ENCODE data around the gene ASB10. TPM values are rescaled to one million over a fixed set of nuclear protein-coding genes. Genes with fewer than 3 reads are reported as not detected.

Gene ASB10
- total RNA-seq, 1 donor from 2014 or later: not detected

GRCh38 chr7:151211155-151211772, 24.2 kb upstream of the ASB10 start:
- DNase-seq (ENCODE audit: low read depth, low spot score): no peak

DNA sequence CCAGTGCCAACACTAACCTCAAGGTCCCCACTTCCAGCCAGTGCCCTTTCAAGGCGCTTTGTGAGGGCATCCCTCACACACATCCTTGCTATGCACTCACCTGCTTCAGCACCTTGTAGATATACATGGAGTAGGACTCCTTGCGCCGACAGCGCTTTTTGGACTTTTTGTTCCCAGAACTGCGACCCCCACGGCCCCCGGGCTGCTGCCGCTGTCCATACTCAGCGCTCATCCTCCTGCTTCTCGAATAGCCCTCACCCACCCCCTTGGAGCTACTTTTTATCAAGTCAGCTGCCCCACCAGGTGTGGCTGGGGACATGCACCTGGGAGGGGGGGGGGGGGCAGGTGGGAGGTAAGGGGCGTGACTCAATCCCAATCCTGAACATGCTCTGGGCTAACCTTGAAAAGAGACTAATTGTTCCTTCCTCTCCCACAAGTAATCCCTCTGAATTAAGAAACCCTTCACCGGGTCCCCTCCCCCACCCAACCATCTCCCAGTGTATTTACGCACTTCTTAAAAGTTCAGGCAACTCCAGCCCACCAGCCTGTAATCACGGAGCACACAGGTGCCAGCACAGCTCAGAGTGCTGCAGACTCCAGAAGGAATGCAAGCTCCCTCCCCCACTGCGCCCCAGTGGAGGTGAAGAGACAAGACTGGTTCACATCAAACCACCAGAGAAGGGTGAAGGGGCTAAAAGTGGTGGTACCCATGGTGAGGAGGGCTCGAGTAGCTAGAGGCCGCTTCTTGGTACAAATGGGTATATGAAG, 23.2 kb upstream of the ASB10 start, which contains the start of gene H2BK1:
TSS of gene H2BK1 (minus strand) at position 402 of the 768 bp plus-strand sequence. CDS start at position 232, 170 bp downstream.
- no peak for DNase-seq (ENCODE audit: low read depth, low spot score)

DNA sequence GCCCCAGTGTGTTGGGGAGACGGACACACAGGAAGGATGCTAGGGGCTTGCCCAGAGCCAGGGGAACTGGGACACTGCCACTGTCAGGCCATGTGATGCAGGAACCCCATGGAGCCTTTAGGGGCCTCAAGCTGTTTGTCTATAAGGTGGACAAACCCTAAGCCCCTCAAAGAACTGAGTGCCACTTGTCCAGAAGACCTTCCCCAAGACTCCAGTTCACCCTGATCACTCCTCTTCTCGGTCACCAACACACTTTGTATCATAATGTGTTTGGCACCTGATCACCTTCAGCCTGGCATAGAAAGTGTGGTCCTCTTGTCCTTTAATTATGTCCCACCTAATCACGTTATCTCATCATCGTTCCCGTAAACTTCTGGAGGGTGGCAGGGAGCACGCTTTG, 22.5 kb upstream of the ASB10 start:
- no peak for DNase-seq (ENCODE audit: low read depth, low spot score)

DNA sequence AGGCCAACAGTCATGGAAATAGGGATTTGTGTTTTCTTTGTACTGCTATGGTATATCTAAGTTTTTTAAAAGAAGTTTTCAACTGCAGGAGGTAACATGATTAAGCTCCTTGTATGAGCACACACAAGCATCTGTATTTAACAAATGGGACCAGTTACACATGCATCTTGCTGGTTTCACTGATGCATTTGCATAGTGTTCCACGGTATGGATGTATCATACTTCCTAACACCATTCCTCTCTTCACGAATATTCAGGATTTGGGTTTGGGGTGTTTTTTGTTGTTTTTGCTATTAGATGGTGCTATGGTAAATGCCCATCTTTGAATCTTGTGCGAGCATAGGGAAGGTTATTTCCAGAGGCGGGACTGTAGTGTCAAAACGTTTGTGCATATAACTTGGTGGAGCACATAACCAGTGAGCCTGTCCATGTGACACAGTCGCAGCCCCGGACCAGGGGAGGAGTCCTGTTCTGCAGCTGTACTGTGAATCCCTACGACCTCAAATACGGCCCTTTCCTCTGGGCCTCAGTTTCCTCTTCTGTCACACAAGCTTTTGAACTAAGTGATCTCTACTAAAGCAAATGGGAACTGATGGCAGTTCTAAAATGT, 21.3 kb upstream of the ASB10 start:
- DNase-seq (ENCODE audit: low read depth, low spot score): no peak

GRCh38 chr7:151207804-151208203, 20.8 kb upstream of the ASB10 start:
- DNase-seq (ENCODE audit: low read depth, low spot score): no peak

DNA sequence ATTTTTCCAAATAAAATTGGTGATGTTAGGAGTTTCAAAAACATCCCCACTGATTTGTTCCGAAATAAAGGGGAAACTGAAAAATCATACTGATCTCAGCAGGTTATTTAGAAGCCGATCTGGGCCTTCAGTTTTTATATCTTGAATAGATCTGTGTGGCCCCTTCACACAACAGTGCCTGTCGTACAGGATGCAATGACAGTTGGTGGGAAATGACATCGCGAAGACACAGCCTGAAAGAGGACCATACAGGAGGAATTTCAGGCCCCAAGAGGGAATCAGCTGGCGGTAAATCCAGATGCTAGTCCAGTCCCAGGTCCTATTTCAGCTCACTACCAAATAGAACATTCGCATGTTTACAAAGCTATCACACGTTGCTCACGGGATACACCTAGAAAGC, 20.3 kb upstream of the ASB10 start:
- DNase-seq (ENCODE audit: low read depth, low spot score): no peak

DNA sequence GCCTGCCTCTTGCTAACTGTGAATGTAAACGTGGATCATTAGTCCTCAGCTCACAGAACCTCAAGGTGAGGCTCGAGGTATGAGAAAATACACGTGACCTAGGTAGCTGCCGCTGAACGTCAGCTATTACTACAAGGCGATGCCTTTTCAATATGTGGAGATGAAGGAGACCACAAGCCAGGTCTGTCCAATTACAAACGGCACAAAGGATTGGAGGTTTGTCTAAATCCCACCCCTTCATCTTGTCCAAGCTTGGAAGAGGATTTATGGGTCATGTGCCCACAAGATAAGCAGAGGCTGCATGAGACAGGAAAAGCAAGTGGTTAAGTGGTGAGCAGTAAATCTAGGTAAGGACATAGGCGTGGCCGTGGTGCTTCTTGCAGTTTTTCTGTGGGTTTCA, 19.9 kb upstream of the ASB10 start:
- no peak for DNase-seq (ENCODE audit: low read depth, low spot score)

GRCh38 chr7:151205730-151206129, 18.7 kb upstream of the ASB10 start:
- DNase-seq (ENCODE audit: low read depth, low spot score): no peak

- no peak for DNase-seq (ENCODE audit: low read depth, low spot score)
These were observed 17.5 kb upstream of the ASB10 start for GRCh38 chr7:151204383-151205032.

DNA sequence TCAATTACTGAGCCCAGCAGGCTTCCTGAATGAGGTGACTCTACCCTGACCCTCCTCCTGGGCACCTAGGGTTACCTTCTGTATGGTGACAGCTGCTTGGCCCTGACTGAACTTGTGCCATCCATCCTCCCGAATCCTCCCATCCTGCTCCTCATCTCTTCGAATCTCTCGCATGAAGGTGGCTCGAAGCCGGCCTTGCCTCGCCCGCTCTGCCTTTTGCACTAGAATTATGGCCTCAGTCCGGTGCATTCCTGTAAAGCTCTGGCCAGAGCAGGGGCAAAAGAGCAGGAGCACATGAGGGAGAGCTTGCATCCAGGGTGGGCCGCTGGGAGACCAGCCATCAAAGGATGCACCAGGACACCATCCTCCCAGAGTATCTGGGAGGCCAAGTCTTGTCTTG, 15.8 kb upstream of the ASB10 start:
- DNase-seq (ENCODE audit: low read depth, low spot score): no peak

- no peak for DNase-seq (ENCODE audit: low read depth, low spot score)
These were observed 14.7 kb upstream of the ASB10 start for GRCh38 chr7:151201751-151202150.

DNA sequence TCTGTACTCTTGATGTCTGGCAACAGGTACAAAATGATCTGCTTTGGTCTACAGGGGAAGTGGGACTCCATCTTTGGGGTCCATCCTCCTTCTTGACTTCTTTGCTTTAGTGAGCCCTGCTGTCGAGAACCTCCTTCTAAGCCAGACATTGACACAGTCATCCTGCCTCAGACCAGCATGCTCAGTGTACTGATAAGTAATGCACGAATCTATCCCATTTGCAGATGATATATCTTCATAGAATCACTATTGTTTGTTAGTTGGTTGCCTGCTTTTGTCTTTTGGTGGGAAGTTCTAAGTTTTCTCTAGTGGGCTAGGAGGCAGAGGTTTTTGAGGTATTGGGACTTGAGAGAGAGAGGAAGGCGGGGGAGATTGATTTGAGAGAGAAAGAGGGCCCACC, 14.3 kb upstream of the ASB10 start:
- no peak for DNase-seq (ENCODE audit: low read depth, low spot score)

DNA sequence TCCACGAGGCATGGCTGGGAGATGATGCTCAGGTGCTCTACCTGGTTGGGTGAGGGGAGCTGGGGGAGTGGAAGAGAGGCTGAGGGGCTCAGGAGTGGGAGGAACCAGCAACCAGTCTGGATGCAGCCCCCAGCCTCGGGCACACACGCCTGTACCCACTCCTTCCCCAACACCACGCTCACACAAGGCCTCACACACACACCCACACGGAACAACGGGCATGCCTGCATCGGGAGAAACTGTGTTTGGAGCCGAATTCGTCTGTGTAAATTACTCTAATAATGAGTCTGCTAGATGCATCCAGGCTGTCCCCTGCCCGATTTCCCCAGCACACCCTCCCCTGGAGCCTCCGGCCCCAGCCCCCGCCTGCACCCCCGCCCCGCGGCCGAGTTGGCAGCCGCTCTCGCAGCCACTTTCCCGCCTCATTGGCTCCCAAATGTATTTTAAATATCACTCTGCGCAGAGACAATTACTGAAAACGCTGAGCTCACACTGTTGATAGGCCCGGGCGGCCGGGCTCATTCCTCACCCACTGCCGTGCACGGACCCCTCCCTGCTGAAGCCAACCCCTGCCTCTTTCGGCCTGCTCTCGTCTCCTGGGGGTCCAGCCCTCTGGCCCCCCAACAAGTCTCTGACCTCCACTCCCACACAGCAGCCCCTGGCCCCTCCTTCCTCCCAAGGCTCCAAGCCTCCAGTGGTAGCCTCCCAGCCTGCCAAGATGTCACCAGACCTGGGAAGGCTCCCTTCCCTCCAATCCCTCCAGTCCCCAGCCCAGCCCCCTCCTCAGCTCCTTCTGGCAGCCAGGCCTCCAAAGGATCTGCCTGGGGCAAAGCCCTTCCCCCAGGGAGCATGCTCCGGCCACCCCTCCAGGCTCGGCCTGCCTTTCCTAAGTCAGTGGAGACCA, 12.1 kb upstream of the ASB10 start:
- DNase-seq (ENCODE audit: low read depth, low spot score): no peak

GRCh38 chr7:151197932-151198331, 10.9 kb upstream of the ASB10 start:
- no peak for DNase-seq (ENCODE audit: low read depth, low spot score)

DNA sequence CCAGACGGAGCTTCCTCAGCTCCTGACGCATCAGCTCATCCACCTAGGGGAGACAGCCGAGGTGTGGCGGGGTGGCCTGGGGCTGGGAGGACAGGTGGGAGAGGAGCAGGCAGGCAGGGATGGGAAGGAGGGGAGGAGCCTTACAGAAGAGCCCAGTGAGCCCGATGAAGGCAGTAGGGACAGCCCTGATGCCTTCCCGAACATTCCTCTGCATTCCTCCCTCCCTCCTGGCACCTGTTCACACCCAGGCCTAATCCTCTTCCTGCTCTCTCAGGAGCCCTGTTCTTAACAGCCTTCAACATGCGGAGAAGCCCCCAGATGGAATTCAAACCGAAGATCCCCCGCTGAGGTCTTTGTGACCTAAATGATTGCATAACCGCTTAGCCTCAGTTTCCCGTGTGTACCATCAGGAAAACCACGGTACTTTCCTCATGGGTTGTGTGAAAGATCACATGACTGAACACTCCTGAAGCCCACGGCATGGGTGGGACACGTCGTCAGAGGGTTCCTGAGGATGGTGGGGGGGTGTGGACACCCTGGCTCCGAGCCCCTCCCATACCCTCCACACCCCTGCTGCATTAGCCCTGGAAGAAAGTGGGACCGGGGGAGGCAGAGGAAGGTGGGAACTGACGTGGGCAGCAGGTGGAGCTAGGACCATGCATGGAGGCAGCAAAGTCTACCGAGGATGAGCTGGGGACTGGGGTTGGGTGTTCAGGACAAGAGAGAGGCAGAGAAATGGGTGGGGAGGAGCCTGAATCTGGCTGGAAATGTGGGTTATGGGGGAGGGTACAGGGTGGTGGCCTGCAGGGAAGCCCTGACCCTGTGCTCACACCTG, 8.8 kb upstream of the ASB10 start:
- no peak for DNase-seq (ENCODE audit: low read depth, low spot score)

DNA sequence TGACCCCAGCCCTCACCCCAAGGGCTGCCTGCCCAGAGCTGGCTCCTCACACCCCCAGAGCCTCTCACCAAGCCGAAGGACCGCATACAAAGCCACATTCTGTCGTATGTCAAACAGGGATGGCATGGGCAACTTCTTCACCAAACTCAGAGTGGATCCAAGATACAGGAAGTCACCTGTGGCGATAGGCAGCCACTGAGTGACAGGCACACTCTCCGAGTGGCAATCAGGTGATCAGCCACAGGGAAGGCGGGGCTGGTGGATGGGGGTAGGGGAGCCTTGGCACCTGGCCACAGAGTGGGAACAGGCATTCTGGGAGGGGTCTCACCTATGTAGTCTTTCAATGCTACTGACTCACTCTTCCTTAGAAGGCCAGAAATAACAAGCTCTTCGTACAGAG, 7.1 kb upstream of the ASB10 start:
- DNase-seq (ENCODE audit: low read depth, low spot score): no peak

DNA sequence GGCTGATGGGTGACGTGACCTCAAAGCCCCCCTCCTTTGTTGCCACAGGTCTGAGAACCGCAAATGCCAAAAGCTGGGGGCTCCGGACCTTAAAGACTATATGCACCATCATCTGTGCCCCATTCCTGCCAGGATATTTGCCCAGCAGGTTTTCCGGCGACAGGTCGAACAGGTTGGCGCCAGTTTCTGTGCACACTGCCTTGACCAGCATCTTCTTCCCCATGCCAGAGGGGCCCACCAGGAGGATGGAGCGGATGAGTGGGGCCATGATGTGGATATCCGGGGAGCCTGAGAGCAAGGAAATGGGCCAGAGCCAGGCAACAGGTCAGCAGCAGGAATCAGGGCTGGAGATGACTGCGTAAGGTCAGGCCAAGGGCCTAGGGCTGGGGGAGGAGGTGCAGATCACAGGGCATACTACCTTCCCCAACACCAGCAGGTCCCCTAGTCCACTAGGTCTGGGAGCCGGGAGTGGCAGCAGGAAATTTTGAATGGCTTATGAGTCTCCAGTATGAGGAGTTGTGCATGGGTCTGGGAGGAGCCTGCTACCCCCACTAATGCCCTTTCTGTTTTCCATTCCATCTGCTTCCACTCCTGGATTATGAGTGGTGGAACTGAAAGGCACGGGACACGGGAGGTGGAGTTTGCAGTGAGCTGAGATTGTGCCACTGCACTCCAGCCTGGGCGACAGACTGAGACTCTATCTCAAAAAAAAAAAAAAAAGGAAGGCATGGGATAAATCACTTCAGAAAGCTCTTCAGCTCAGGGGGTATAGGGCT, 6.3 kb upstream of the ASB10 start:
- no peak for DNase-seq (ENCODE audit: low read depth, low spot score)

DNA sequence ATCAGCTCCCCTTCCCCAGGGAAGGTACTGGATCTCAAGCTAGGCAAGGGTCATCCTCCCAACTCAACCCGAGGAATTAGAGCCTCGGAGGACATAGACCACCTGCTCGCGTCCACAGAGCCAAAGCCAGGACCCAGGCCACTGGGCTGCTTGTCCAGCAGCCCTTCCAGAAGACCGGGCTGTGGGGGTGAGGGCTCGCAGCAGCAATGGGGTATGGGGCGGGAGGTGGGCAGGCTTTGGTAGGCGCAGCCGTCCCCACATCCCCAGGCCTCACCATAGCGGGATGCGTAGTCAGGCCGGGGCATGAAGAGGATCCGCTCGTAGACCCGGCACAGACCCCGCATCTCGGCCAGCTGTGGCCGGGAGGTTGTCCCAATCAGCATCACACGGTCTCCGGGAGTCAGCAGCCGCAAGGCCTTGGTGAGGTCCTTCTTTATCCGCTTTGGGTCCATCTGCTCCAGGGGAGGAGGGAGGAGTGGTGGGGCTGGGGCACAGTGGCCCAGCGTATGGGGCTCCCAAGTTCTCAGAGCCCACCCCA, 5.0 kb upstream of the ASB10 start:
- DNase-seq (ENCODE audit: low read depth, low spot score): no peak

GRCh38 chr7:151191544-151191943, 4.5 kb upstream of the ASB10 start:
- no peak for DNase-seq (ENCODE audit: low read depth, low spot score)

Measured in pulmonary artery endothelial cell (primary cell).